Ramos (cell line): ENCODE measurements around the gene KCTD18.

Source experiments
- in situ Hi-C: fragments of 300-500 bp; cut with MboI; formaldehyde crosslinking; loops from one replicate; pipeline ENCODE4 v1.14.3; 2022; ENCODE audit warnings: low sequenced_read_pairs; ENCODE audit not compliant: unreplicated experiment

The KCTD18 gene

DNA sequence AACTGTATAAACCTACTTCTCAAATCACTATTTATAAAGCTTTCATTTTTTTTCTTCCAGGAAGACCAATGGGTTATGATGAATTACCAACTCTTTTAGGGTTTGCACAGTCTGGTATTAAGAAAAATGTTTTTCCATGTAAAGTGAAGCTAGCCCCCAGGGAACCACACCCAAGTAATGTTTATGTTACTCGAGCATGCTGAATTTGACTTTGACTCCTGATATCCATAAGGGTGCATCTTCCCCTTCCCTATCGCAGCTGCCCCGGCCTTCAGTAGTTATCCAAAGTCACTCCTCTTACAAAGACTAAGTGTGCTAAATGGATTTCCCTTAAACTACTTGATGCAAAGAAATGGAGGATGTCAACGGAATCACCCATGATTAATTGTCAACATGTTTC is 21.7 kb downstream of the KCTD18 start:
- in situ Hi-C loops: loop anchor here (10.0 kb wide), 1 partner anchor 227 kb away; no protein-coding TSS in a partner anchor

DNA sequence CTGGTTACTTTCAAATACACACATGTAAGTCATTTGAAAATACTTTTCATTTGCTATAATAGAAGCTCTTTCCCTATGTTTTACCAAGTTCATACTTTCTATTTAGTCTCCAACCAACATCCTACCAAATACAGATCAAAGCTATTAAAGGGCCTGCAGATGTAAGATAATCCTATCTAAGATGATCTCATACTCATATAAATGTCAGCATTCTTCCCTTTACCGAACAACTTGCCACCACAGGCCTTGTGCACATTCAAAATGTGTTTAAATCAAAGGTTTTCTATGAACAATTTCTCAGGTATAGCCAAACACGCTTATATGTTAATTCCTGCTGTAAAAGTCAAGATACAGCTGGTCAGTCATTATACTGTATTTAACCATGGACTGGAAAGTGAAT is 23.3 kb downstream of the KCTD18 start:
- in situ Hi-C loops: loop anchor here (10.0 kb wide), 1 partner anchor 228 kb away; no protein-coding TSS in a partner anchor

DNA sequence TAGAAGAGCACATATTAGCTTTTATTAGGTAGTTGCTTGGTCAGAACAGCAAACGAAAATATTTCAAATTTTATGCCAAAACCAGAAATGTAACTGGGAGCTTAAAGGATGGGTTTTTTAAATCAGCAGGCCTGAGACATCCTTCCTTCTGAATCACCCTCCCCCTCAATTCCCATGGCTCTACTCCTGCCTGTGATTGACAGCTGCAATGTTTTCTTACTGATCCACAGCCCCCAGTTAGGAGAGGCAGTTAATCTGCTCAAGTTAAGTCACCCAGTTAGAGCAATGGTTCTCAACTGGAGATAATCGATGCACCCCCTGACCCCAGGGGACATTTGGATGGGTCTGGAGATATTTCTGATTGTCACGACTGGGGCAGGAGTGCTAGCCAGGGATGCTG is 24.9 kb downstream of the KCTD18 start:
- in situ Hi-C loops: loop anchor here (10.0 kb wide), 1 partner anchor 230 kb away; no protein-coding TSS in a partner anchor

DNA sequence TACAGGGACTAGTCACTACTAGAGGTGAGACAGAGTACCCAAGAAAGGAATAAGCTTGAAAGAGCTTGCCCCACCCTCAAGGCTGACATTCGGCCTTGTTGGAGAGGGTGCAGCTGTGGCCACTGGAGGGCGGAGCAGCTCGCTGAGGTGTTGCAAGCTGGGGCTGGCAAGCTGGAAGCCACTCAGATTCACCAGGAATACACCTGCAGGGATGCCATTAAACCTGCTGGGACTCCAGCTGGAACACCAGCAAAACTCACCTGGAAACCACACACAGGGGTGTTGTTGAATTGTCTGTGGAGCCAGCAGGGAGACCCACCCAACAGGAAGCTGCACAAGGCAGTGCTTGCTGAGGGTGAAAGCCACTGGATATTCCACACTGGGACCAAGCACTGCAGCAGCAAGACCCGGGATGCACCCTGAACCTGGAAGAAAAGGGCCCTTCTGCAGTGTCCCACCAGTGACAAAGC is 26.1 kb downstream of the KCTD18 start:
- in situ Hi-C loops: loop anchor here (10.0 kb wide), 1 partner anchor 231 kb away; no protein-coding TSS in a partner anchor

DNA sequence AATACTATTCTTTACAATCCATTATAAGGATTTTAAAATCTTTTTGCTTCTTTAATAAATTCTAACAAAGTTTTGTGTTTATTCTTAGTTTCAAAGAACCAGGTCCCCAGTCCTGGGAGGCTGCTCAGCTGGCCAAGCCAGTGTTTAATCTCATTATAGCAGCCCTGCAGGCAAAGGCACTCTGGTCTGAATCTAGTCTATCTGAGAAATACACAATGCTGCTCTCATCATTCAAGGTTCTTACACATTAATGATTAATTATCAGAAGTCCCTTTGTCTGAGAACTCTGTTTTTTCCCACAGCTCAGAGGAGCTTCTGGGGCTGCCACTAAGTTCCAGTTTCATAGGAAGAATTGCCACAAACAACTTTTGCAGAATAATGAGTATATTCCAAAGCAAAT is 27.7 kb downstream of the KCTD18 start:
- in situ Hi-C loops: loop anchor here (10.0 kb wide), 1 partner anchor 233 kb away; no protein-coding TSS in a partner anchor

DNA sequence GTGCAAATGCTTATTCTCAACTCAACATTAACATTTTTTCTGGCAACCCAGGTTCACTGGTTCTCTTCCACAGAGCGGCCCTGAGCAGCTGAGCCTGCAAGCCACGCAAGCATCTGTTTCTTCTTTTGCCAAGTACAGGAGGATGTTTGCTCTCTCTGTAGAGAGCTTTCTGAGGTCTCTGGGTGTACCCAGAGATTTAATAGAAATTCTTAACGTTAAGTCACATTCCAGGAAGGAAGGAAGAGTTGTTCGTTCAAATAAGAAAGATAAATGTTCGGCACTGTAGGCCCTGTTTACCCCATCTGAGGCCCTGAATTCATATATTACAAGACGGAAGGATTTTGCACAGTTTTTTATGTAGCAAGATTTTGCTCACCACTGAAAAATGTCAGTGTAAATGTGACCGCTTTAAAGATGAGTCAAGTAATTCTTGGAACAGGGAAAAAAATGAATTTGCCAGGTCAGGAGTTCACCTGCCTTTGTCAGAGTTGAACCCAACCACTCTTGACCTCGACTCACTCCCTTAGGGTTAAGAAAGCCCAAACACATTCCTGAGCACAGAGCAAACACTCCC is 30.1 kb downstream of the KCTD18 start:
- in situ Hi-C loops: loop anchor here (10.0 kb wide), 1 partner anchor 235 kb away; no protein-coding TSS in a partner anchor

DNA sequence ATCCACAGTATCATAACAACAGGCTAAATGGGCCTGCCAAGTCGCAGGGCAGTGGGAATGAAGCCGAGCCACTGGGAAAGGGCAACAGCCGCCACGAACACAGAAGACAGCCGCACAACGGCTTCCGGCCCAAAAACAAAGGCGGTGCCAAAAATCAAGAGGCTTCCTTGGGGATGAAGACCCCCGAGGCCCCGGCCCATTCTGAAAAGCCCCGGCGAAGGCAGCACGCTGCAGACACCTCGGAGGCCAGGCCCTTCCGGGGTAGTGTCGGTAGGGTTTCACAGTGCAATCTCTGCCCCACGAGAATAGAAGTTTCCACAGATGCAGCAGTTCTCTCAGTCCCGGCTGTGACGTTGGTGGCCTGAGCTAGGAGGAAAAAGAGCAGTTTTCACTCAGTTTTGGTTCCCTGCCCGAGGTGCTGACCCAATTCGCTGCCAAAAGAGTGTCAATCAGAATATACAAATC is 32.2 kb downstream of the KCTD18 start:
- in situ Hi-C loops: no loop called here

DNA sequence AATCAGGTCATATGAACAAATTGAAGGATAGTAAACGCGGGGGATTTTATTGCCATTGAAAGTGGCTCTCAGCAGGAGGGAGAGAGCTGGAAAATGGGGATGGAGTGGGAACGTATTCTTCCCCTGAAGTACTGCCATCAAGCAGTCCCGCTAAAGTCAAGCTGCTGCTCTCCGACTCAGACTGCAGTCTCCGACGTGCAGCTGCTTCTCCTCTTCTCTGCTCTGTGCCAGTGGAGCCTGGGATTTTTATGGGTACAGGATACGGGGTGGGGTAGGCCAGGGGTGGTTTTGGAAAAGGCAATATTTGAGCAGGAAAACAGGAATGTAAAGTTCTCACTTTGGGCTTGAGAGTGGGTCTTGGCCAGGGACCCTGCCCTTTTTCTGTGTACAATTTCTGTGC is 33.0 kb downstream of the KCTD18 start:
- in situ Hi-C loops: no loop called here

DNA sequence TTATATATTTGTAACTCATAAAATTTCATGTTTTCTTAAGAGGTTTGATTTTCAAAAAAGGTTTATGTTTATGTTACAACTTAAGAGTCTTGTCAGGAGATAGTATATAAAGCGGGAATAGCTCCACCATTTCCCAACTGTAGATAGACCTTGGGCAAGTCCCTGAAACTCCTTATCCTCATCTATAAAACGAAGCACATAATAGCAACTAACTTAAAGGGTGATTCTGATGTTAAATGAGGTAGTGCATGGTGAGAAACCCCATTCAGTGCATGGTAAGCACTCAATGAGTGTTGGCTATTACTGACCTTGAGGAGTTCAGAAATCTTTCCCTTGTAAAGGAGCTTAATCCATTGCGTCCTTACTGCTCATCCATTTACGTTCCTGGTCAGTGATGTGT is 34.1 kb downstream of the KCTD18 start:
- in situ Hi-C loops: no loop called here

DNA sequence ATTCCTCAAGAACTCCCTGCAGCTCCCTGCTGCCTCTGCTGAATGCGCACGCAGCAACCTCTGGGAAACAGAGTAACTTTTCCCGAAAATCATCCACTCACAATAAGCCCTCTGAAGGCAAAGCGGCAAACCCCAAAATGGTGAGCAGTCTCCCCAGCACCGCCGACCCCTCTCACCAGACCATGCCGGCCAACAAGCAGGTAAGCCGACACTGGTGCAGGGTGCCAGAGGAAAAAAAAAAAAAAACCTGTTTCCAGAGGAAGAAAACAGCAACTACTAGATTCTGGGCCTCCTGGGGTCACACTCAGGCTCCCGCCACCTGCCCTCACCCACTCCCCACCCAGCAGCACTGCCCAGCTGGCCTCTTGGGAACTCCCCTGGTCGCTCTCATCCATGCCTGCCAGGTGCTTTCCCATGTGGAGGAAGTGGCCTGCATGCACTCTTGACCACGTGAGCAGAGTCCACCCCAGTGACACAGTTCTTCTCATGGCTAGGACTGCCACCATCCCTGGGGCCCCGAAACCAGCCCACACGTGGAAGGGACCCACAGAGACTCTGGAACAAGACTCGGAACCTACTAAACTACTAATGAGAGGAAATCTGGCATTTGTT is 36.9 kb downstream of the KCTD18 start:
- in situ Hi-C loops: loop anchor here (5.0 kb wide), 1 partner anchor 501 kb away; no protein-coding TSS in a partner anchor

DNA sequence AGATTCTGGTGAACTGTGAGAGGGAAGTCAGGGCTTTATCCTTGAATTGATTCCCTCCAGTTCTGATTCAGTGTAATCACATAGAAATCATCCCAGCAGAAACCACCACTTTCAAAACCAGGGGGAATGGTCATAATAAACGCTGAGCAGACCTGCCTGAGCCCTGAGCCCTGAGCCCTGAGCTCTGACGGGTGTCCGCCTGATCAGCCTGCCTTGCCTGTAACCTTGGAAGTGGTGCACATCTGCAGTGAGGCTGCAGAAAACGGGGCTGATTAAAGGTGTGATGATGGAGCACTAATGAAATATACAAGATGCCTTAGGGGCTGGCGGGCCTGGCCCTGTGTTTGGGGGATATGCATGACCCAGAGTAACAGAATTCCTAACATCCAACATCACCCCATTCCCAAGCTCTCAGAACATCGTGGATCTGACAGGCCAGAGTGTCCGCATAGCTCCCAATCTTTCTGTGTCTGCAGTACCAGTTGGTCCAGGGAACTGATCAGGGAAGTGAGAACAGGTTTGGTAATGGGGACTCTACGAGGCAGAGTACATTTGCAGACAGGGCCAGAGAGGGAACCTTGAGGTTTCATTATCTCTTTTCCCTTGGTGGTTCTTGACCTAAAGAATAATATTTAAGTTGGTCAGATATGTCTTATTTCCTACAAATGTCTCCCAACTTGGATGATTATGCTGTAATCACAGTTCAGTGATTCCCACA is 37.8 kb downstream of the KCTD18 start:
- in situ Hi-C loops: loop anchor here (5.0 kb wide), 1 partner anchor 500 kb away; no protein-coding TSS in a partner anchor

DNA sequence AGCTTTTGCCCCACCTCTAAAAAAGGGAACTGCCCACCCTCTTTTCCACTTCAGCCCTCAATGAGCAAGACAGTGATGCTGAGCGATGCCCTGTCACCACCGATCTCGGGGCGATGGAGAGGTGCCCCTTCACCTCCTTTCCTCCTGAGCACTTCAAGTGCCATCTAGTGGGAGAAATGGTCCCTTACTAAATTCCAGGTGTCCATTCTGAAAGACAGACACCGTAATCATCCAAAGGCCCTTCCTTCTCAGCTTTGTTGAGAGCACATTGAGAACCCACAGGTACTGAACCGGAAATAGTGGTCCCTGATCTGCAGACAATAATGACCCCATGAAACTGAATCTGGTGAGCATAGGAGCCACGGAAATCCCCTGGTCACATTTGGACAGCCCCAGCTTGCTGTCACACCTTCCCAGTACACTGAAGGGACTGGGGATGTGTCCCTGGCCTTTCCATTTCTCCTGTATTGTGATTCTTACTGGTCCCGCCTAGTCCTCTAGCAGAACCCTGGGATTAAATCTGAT is 38.5 kb downstream of the KCTD18 start:
- in situ Hi-C loops: loop anchor here (5.0 kb wide), 1 partner anchor 499 kb away; no protein-coding TSS in a partner anchor

DNA sequence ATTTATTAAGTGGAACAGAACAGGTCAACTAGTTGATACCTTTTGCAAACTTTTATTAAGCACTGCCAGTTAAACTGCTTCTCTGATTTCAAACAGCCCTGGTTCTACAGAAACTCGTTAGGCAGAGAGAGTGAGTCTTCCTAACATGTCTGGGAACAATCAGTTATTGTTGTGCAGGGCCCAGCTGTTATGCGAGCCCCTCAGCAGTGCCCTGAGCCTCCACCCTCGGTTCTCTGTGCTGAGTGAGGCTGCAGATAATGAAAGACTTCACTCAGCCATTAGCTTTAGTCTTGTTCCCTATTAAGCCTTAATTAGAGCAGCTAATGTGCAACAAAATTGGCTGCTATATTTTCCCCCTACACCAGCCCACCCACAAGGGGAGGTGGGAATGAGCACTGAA is 39.6 kb downstream of the KCTD18 start:
- in situ Hi-C loops: loop anchor here (5.0 kb wide), 1 partner anchor 498 kb away; no protein-coding TSS in a partner anchor

DNA sequence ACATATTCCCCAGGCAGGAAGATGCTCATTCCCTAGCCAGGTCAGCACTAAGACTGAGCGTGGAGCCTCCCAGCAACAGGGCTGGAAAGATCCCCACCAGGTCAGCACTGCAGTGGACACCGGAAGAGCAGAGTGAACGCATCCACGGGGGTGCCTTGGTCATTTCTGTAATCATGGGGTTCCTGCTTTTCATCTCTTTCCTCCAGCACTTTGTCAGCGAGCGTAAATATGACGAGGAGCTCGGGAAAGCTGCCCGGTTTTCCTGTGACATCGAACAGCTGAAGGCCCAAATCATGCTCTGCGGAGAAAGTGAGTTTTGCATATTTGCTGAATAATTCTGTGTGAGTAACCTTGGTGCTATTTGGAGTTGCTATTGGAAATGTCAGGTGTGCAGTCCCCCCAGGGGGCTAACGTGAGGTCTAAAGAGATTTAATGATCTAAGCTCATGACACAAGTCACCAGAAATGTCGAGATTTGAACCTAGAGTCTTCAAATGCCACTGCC is 40.1 kb downstream of the KCTD18 start:
- in situ Hi-C loops: loop anchor here (5.0 kb wide), 1 partner anchor 497 kb away; no protein-coding TSS in a partner anchor

DNA sequence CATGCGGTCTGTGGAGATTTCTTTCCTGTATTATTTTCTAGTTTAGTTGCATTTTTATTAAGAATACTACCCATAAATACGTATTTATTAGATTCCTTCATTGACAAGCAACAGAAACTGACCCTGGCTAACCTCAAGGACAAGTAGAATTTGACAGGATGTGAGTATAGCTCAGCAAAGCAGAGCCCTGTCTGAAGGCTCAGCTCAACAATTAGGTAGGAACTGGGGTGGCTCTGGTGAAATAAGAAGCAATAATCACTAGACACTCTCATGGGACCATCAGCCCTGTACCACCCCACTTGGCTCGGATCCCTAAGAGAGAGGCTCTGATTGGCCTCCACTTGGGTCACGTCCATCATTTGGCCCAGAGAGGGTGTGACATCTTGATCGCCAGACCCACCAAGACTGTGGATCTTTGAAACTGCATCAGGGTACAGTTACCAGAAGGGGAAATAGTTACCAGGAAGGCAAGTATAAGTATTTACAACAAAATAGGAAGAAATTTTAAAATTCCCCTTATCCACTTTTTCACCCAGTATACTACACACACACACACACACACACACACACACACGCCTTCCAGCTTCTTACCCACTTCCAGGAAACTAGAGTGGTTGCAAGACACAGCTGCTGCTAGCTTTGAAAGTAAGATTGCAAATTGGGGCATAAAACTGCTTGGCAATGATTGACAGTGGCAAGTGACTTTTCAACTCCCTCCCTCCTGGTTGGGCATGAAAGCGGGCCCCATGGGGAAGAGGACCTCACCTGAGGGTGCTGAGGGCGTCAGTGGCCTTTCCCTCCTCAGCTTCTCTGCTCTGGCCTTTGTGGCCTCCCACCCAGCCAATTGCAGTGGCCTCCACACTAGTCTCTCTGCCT is 41.8 kb downstream of the KCTD18 start:
- in situ Hi-C loops: no loop called here

DNA sequence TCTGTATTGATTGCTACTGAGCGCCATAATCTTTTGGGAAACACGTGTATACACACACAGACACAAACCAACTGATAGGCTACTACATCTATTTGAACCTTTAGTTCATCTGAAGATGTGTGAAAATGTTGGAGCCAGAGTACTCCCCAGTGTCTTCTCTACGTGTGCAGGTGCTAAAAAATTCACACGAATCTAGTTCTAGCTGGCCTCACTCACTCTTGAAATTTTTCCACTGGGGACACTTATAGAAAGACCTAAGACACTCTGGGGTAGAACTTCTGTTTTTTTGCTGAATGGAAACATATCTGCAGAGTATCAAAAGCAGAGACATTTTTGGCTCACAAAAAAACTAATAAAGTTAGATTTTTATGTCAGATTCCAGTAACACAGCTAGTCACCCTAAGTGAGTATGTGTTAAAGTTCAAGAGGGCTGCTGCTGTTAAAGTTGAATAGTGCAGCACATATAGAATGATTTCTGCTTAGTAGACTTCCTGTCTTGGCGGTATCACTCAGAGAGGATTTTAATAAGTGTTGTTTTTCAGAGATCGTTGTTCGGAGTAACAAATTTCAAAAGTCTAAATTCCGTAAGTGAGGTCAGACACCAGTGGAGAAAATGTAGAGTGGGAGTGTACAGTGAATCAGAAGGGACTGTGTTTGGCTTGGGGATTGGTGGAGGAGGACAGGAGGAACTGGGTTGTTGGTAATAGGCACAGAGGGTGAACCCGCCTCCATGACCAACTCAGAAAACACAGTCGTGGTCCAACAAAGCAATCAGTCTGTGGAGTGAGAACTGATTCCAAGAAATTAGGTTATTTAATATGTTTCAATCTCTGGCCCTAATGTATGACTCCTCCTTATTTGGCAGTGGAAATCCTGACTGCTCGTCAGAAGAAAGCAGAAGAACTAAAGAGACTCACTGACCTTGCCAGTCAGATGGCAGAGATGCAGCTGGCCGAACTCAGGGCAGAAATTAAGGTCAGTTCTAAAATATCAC is 43.1 kb downstream of the KCTD18 start:
- in situ Hi-C loops: no loop called here

DNA sequence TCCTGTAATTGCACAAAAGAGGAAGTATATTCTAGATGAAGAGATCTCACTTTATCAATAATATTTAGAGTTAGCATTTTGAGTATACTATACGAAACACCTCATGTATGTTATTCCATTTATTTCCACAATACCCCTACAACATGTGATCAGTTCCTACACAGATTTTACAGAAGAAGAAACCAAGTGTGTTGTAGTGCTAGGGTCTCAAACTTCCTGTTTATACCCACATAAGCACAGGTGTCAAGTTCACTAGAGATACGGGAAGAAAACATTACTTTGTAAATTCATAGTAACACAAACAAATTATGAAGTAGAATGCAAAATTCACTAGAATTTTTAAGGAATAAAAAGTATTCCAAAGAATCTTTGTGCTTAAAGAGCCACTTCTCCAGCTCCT is 46.4 kb downstream of the KCTD18 start:
- in situ Hi-C loops: no loop called here
